ENCODE measurements around the gene SLC44A3. TPM values are rescaled to one million over a fixed set of nuclear protein-coding genes. Genes with fewer than 3 reads are reported as not detected.
"Not testable (repeated sequence)": the region's sequence is repeated elsewhere in the genome, so short reads cannot be mapped to it uniquely, and the experiment has no call there.

The SLC44A3 gene
- total and polyA plus RNA-seq, 8 donors = 13.0 to 52.5 (median 23.2) TPM

DNA sequence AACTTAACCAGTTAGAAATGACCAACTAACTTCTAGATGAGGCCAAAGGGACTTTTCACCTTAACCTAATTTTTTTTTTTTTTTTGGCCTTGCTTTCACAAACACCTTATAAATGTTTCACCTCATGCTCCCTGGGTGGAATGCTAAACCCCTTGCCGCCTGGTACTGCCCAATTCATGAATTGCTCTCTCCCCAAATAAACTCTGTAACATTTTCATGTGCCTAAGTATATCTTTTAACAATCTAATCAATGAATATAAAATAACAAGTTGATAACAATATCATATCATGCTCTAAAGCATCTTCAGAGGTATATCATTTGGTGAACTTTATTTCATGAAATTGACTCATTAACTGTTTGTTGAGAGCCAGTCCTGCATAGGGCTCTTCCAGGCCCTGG is 117.7 kb downstream of the SLC44A3 start:
- no peak overlapping the region for H3K27ac ChIP-seq
- no peak overlapping the region for H3K4me3 ChIP-seq
- TF ChIP-seq, protein P1, sequence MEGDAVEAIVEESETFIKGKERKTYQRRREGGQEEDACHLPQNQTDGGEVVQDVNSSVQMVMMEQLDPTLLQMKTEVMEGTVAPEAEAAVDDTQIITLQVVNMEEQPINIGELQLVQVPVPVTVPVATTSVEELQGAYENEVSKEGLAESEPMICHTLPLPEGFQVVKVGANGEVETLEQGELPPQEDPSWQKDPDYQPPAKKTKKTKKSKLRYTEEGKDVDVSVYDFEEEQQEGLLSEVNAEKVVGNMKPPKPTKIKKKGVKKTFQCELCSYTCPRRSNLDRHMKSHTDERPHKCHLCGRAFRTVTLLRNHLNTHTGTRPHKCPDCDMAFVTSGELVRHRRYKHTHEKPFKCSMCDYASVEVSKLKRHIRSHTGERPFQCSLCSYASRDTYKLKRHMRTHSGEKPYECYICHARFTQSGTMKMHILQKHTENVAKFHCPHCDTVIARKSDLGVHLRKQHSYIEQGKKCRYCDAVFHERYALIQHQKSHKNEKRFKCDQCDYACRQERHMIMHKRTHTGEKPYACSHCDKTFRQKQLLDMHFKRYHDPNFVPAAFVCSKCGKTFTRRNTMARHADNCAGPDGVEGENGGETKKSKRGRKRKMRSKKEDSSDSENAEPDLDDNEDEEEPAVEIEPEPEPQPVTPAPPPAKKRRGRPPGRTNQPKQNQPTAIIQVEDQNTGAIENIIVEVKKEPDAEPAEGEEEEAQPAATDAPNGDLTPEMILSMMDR (IDR thresholded peaks at IDR 0.05) = no peak
- no peaks in the 10 kb centered on the region for H3K9me3 ChIP-seq
- H3K36me3 ChIP-seq = no peaks in the 10 kb centered on the region
- FAIRE-seq = no peak
- intact Hi-C loops (cut with DNase I) = no loop called here
- DNase-seq = no peak
- H3K27me3 ChIP-seq = no peaks in the 10 kb centered on the region
- peaks cover 0 to 21% (median 11%) of the 10 kb centered on the region in 3 donors for H3K4me1 ChIP-seq
- 93 to 100% methylated on average over 1 of the region's 1 CpG for WGBS, 2 donors
- ATAC-seq = no peak

DNA sequence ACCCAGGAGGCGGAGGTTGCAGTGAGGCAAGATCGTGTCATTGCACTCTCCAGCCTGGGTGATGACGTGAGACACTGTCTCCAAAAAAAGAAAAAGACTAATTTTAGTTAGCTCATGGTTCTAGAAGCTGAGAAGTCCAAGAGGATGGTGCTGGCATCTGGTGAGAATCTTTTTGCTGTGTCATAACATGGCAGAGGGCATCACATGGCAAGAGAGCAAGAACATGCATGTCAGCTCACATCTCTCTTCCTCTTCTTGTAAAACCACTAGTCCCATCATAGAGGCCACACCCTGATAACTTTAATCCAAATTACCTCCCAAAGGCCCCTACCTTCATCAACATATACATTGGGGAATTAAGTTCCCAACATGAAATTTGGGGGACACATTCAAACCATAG is 120.6 kb downstream of the SLC44A3 start:
- ATAC-seq (no peak), DNase-seq (no peak), FAIRE-seq (no peak)
- WGBS, 2 donors = 91 to 95% methylated on average over 3 of the region's 3 CpGs
- H3K9me3 ChIP-seq = no peaks in the 10 kb centered on the region
- intact Hi-C loops (cut with DNase I) = no loop called here
- H3K4me3 ChIP-seq = no peak overlapping the region
- no peak overlapping the region for H3K27ac ChIP-seq
- TF ChIP-seq, protein P1 (IDR thresholded peaks at IDR 0.05) = no peak
- H3K27me3 ChIP-seq = no peaks in the 10 kb centered on the region
- H3K36me3 ChIP-seq = no peaks in the 10 kb centered on the region
- H3K4me1 ChIP-seq = peaks cover 0 to 21% (median 16%) of the 10 kb centered on the region in 3 donors

DNA sequence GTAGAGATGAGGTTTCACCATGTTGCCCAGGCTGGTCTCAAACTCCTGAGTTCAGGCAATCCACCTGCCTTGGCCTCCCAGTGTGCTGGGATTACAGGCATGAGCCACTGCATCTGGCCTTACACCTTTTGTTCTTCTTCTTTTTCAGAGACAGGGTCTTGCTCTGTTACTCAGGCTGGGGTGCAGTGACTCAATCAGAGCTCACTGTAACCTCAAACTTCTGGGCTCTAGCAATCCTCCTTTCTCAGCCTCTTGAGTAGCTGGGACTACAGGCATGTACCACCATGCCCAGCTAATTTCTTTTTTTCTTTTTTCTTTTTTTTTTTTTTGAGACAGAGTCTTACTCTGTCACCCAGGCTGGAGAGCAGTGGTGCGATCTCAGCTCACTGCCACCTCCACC is 121.3 kb downstream of the SLC44A3 start:
- H3K4me3 ChIP-seq; intact Hi-C loops (cut with DNase I); FAIRE-seq; DNase-seq; H3K36me3 ChIP-seq; H3K9me3 ChIP-seq; H3K27me3 ChIP-seq: not testable (repeated sequence)
- peak overlapping the region in 3 of 4 donors; percentile 11 to 66 (median 62) for H3K27ac ChIP-seq
- H3K4me1 ChIP-seq = peaks cover 0 to 21% (median 17%) of the 10 kb centered on the region in 3 donors
- WGBS, 2 donors = 91 to 100% methylated on average over 1 of the region's 1 CpG
- peak in 1 of 4 donors; percentile 13 for ATAC-seq

DNA sequence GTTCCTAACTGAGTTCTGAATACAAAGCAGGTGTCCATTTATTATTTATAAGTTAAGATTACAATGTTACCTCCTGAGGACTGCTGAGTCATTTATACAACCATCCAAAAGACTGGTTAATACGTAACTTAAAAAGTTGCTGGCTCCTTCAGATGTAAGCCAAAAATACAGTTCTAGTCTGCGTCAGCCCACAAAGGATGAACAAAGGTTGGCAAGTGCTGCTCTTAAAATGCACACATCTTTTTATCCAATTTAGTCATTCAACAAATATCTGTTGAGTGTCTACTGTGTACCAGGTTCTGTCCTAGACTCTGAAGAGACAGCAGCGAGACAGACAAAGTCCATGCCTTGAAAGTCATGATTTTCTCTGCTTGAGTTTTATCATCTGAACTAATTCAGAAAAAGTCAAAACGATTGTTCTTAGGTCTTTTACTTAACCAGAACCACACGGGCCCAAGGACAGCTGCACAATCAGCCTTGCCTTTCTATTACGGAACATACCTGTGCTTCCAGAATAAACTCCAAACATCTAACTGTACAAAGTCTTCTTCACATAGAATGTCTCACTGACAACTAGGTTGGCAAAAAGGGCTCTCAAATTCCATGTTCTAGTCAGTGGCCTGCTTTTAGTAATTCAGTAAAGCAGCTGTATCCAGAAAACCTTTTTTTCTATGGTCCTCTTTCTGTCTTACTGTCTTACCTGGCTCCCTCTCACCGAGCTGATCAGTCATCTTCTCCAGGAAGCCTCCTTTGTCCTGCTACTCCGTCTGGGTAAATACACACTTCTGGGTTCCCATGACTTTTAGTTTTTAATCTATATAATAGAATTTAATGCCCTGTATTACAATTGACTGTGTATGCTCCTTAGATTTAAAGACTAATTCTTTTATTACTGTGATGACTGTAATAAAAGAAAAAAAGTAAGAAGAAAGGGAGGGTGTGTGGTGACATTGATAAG is 122.3 kb downstream of the SLC44A3 start:
- DNase-seq (no peak), ATAC-seq (peak; percentile 95 to 98 (median 96)), FAIRE-seq (no peak)
- no peak overlapping the region for H3K4me3 ChIP-seq
- TF ChIP-seq, protein P1 (IDR thresholded peaks at IDR 0.05) = no peak
- 18 to 19% methylated on average over 8 of the region's 8 CpGs for WGBS, 2 donors
- no peaks in the 10 kb centered on the region for H3K9me3 ChIP-seq
- no peaks in the 10 kb centered on the region for H3K27me3 ChIP-seq
- peaks cover 0 to 27% (median 21%) of the 10 kb centered on the region in 3 donors for H3K4me1 ChIP-seq
- H3K36me3 ChIP-seq = no peaks in the 10 kb centered on the region
- intact Hi-C loops (cut with DNase I) = no loop called here
- H3K27ac ChIP-seq = peak overlapping the region in 2 of 4 donors; percentile 62 to 66

Other genes with a start within 250 kb of the SLC44A3 start
- gene CNN3, start 106.8 kb downstream of the SLC44A3 start, total RNA-seq = 100 to 1,000 TPM in 2 of 6 donors, 10 to 100 TPM in 4; 31.7 to 143 (median 53.6) TPM
- gene CNN3, start 106.8 kb downstream of the SLC44A3 start, polyA plus RNA-seq = 10 to 100 TPM; 33.6 to 49.4 TPM

Measured in pancreas (tissue), 10 donors.